ENCODE results near the gene ARVCF. TPM values are rescaled to one million over a fixed set of nuclear protein-coding genes. Genes with fewer than 3 reads are reported as not detected.

The ARVCF gene
- total RNA-seq, 4 donors from 2014 or later: 31.1 to 55.8 (median 44.6) TPM

GRCh38 chr22:20013382-20013871, 3.2 kb downstream of the ARVCF start:
- intact Hi-C loops (cut with DNase I): loop anchor here (1.0 kb wide), 1 partner anchor 44 kb away; no protein-coding TSS in a partner anchor
- H3K9me3 ChIP-seq: no peaks in the 10 kb centered on the region
- no peaks in the 10 kb centered on the region for H3K27me3 ChIP-seq
- no peak overlapping the region for H3K27ac ChIP-seq (replicated peaks in 1 of 4)
- DNase-seq (ENCODE audit: extremely low spot score): no peak
- no peak overlapping the region for H3K4me3 ChIP-seq
- H3K4me1 ChIP-seq: peaks cover 21 to 51% (median 32%) of the 10 kb centered on the region in 4 donors
- TF ChIP-seq POLR2A (IDR thresholded peaks at IDR 0.05; ENCODE audit: low read depth) (no peak), CTCF (IDR thresholded peaks at IDR 0.05) (peak; percentile 88 to 90 (median 90)), EP300 (IDR thresholded peaks at IDR 0.05) (no peak)
- 4% methylated on average over 11 of the region's 11 CpGs for WGBS
- H3K36me3 ChIP-seq: no peaks in the 10 kb centered on the region

- Histone ChIP-seq H3K9me3 (no peaks in the 10 kb centered on the region), H3K27ac (replicated peaks in 1 of 4) (no peak overlapping the region), H3K36me3 (no peaks in the 10 kb centered on the region), H3K4me3 (no peak overlapping the region), H3K4me1 (peaks cover 21 to 51% (median 32%) of the 10 kb centered on the region in 4 donors), H3K27me3 (no peaks in the 10 kb centered on the region)
- no peak for DNase-seq (ENCODE audit: extremely low spot score)
- 90% methylated on average over 6 of the region's 10 CpGs for WGBS
- intact Hi-C loops (cut with DNase I): loop anchor here (1.0 kb wide), 1 partner anchor 44 kb away; no protein-coding TSS in a partner anchor
- TF ChIP-seq CTCF (IDR thresholded peaks at IDR 0.05) (no peak), POLR2AphosphoS5 (IDR thresholded peaks at IDR 0.05) (no peak), EP300 (IDR thresholded peaks at IDR 0.05) (no peak), POLR2A (IDR thresholded peaks at IDR 0.05; ENCODE audit: low read depth) (no peak)
Observed at GRCh38 chr22:20012741-20013331, 3.8 kb downstream of the ARVCF start.

GRCh38 chr22:20011993-20012740, 4.5 kb downstream of the ARVCF start:
- Histone ChIP-seq H3K36me3 (no peaks in the 10 kb centered on the region), H3K9me3 (no peaks in the 10 kb centered on the region), H3K27me3 (no peaks in the 10 kb centered on the region), H3K27ac (replicated peaks in 1 of 4) (no peak overlapping the region), H3K4me1 (peaks cover 17 to 44% (median 27%) of the 10 kb centered on the region in 4 donors), H3K4me3 (no peak overlapping the region)
- DNase-seq (ENCODE audit: extremely low spot score): no peak
- intact Hi-C loops (cut with DNase I): no loop called here
- TF ChIP-seq POLR2A (IDR thresholded peaks at IDR 0.05; ENCODE audit: low read depth): no peak
- TF ChIP-seq POLR2AphosphoS5 (IDR thresholded peaks at IDR 0.05): no peak
- no peak for TF ChIP-seq CTCF (IDR thresholded peaks at IDR 0.05)
- no peak for TF ChIP-seq EP300 (IDR thresholded peaks at IDR 0.05)
- 98% methylated on average over 7 of the region's 7 CpGs for WGBS

GRCh38 chr22:20011123-20011992, 5.3 kb downstream of the ARVCF start:
- peaks cover 15 to 41% (median 25%) of the 10 kb centered on the region in 4 donors for H3K4me1 ChIP-seq
- no peaks in the 10 kb centered on the region for H3K9me3 ChIP-seq
- no peak for TF ChIP-seq EP300 (IDR thresholded peaks at IDR 0.05)
- no peak for TF ChIP-seq POLR2A (IDR thresholded peaks at IDR 0.05; ENCODE audit: low read depth)
- TF ChIP-seq CTCF (IDR thresholded peaks at IDR 0.05): no peak
- no peak for TF ChIP-seq POLR2AphosphoS5 (IDR thresholded peaks at IDR 0.05)
- no peak overlapping the region for H3K4me3 ChIP-seq
- no peaks in the 10 kb centered on the region for H3K27me3 ChIP-seq
- intact Hi-C loops (cut with DNase I): no loop called here
- DNase-seq (ENCODE audit: extremely low spot score): no peak
- H3K27ac ChIP-seq (replicated peaks in 1 of 4): no peak overlapping the region
- WGBS: 82% methylated on average over 19 of the region's 20 CpGs
- H3K36me3 ChIP-seq: no peaks in the 10 kb centered on the region

Measured in esophagus muscularis mucosa (tissue), 4 donors.